Tongue (tissue), 3 donors: Measurements from ENCODE around the gene HSD17B8. TPM values are rescaled to one million over a fixed set of nuclear protein-coding genes. Genes with fewer than 3 reads are reported as not detected.

Experiments
- DNase-seq: peaks from one replicate; pipeline ENCODE4 v3.0.0-alpha.2; 2015
- small RNA-seq: library from RNA; depleted of rRNA; stranded (forward); fragments of <200 nt; gene quantifications from one replicate; pipeline ENCODE3, GENCODE V24; 2014; ENCODE audit warnings: low replicate concordance
- total RNA-seq: library from RNA; depleted of rRNA; stranded (reverse); fragments of >200 nt; gene quantifications from one replicate; pipeline ENCODE4 v1.2.3, GENCODE V29; 2014

HSD17B8 gene
- total RNA-seq, 1 donor from 2014 or later = 24.7 TPM

DNA sequence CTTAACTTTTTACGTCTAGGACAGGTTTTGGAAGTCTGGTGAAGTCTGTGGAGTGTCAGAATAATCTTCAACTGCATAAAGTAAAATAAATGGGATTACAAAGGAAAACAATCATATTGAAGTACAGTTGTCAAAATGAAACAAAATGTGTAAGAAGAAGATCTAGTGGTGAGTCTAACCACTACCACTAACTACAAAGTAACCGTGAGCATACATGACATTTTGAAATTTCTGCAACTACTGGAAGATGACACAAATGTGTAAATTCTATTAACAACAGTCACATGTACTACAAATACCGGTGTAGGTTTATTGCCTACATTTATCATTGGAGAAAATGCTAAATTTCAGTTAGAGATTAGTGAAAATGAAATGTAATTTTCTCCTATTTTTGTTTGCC, 37.5 kb downstream of the HSD17B8 start:
- no peak for DNase-seq

- DNase-seq = no peak
Observed at GRCh38 chr6:33243476-33243875, 39.0 kb downstream of the HSD17B8 start.

DNA sequence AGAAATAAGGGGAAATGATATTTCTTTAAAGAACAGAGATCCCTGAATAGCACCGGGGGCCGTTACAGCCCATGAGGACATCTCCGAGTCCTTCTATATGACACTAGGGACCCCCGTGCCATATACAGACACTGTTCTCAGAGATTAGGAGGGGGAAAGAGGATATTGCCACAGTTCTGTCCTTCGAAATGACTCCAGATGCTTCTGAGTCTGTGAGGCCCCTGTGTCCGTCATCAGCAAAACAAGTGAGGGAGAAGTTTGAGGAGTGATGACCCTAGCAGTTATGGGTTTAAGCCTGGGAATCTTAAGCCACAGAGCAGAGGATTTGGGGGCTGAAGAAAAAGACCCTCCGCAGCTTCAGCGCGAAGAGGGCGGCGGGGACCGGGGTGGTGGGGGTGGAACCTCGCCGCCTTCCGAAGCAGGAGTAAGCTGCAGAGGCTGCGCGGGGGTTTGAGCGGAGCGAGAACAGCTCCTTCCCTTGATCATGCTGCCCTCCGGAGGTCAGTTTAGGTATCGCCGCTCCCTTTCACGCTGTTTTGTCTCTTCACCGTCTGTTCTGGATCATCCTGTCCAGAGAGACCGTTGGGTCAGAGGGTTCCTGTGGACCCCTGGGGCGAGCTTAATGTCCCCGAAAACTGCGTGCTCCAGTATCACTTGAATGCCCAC, 43.7 kb downstream of the HSD17B8 start:
- peak; percentile 95 for DNase-seq

- DNase-seq = no peak
Observed at GRCh38 chr6:33248643-33248931, 44.1 kb downstream of the HSD17B8 start.

GRCh38 chr6:33248932-33249731, 44.7 kb downstream of the HSD17B8 start:
- peak; percentile 99 for DNase-seq

DNA sequence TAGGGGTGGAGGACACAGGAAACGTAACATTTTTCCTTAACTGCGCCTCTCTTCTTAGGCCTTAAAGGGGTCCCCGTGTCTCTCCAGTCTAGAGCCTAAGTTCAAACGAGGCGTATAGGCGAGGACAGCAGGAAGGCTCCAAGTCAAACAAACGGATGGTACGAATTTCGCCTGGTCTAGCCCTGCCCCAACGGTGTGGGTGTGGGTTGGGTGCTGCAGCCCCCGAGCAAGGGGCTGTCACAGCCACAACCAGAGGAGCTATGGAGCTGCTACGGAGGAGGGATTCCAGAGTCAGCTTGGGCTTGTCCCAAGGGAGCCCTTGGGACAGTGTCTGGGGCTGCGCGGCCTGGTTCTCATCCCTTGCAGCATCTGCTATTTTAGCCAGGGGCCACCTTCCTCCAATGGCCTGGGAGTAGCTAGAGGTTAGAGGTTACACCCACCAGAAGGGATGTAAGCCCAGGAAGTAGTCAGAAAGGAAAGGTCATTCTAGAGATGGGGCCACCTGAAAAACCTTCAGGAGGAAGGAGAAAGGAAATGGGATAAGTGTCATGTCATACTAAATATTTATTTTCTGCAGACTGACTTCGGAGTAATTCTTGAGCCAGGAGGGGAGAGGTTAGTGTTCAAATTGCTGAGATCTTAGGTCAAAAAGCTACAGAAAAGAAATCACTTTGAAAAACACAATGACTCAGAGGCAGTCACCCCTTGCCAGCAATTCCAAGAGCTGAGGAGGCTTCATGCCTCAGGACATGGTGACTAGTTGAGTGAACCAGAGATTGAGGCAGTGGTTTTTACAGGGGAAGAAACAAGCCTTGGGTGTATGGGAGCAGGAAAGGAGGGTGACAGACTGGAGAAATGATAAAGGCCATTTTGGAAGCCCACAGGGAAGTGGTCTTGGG, 45.5 kb downstream of the HSD17B8 start:
- no peak for DNase-seq

DNA sequence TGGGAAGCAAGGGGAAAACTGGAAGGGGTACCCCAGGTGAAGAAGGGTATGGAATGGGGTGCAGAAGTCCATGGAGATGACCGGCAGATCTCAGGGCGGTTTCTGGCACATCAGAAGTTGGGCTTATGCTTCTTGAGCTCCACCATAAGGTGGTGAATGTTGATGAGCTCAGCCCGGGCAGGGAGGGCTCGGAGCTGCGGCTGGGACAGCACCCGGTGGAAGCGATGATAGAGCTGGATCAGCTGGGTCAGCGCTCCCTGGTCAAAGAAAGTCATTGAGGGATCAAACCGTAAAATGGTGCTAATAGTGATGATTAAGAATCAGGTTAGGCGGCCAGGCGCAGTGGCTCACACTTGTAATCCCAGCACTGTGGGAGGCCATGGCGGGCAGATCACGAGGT, 46.3 kb downstream of the HSD17B8 start:
- no peak for DNase-seq

- no peak for DNase-seq
Observed at GRCh38 chr6:33251395-33252012, 47.0 kb downstream of the HSD17B8 start.

DNA sequence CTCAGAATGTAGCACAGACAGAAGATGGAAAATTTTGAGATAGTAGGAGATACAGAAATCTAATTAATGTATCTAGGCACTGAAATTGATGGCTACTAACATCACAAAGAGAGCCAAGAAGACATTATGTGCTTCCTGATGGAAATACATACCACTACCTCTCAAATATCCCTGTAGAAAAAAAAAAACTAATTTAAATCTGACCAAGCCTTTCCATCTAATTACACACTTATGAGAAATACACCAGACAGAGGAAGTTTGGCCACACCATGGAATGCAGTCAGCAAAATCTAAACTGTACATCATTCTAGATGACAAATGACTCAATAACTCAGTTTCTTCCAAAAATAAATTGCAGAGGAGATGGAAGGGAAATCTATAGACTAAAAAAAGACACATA, 48.3 kb downstream of the HSD17B8 start:
- no peak for DNase-seq

DNA sequence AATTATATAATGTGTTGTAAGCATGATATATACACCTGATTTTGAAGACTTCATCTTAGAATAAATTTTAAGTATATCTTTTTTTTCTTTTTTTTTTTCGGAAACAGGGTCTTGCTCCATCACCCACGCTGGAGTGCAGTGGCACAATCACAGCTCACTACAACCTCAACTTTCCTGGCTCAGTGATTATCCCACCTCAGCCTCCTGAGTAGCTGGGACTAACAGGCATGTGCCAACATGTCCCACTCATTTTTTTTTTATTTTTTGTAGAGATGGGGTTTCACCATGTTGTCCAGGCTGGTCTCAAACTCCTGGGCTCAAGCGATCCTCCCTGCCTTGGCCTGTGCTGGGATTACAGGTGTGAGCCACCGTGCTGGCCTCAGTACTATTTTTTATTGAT, 50.1 kb downstream of the HSD17B8 start:
- no peak for DNase-seq

Small RNA genes within 50 kb of the gene (small RNA-seq; reads per million reads assigned to genes)
- gene MIR219A1 (1.3 reads per million, percentile 87 among the genes with 10 or more reads in this experiment), gene RNY4P10 (0.06 reads per million)

Other genes with a start within 250 kb of the HSD17B8 start
- 84.5 TPM for gene BRD2, start 236.1 kb upstream of the HSD17B8 start, total RNA-seq
- 1.6 TPM for gene HLA-DOA, start 195.1 kb upstream of the HSD17B8 start, total RNA-seq
- 15.6 TPM for gene HLA-DPA1, start 131.0 kb upstream of the HSD17B8 start, total RNA-seq
- 9.9 TPM for gene HLA-DPB1, start 128.7 kb upstream of the HSD17B8 start, total RNA-seq
- gene COL11A2, start 12.2 kb upstream of the HSD17B8 start, total RNA-seq = 5.7 TPM
- gene RXRB, start 4.0 kb upstream of the HSD17B8 start, total RNA-seq = 28.5 TPM
- gene SLC39A7, start 3.8 kb upstream of the HSD17B8 start, total RNA-seq = 70.4 TPM
- 22.5 TPM for gene RING1, start 3.8 kb downstream of the HSD17B8 start, total RNA-seq
- gene VPS52, start 67.2 kb downstream of the HSD17B8 start, total RNA-seq = 35.7 TPM
- gene RPS18, start 67.4 kb downstream of the HSD17B8 start, total RNA-seq = 2,268 TPM
- 4.6 TPM for gene B3GALT4, start 72.5 kb downstream of the HSD17B8 start, total RNA-seq
- 52.9 TPM for gene WDR46, start 84.6 kb downstream of the HSD17B8 start, total RNA-seq
- gene PFDN6, start 84.9 kb downstream of the HSD17B8 start, total RNA-seq = 14.9 TPM
- 51.9 TPM for gene RGL2, start 94.3 kb downstream of the HSD17B8 start, total RNA-seq
- 48.3 TPM for gene TAPBP, start 109.4 kb downstream of the HSD17B8 start, total RNA-seq
- 15.0 TPM for gene ZBTB22, start 113.1 kb downstream of the HSD17B8 start, total RNA-seq
- 20.6 TPM for gene DAXX, start 118.3 kb downstream of the HSD17B8 start, total RNA-seq
- 12.2 TPM for gene KIFC1, start 187.2 kb downstream of the HSD17B8 start, total RNA-seq
- 19.5 TPM for gene PHF1, start 206.4 kb downstream of the HSD17B8 start, total RNA-seq
- 58.4 TPM for gene CUTA, start 213.5 kb downstream of the HSD17B8 start, total RNA-seq
- 6.2 TPM for gene SYNGAP1, start 215.4 kb downstream of the HSD17B8 start, total RNA-seq
- gene ZBTB9, start 249.9 kb downstream of the HSD17B8 start, total RNA-seq = 5.4 TPM